ENCODE data around the gene RMRP. TPM values are rescaled to one million over a fixed set of nuclear protein-coding genes. Genes with fewer than 3 reads are reported as not detected.

The RMRP gene
- total RNA-seq, 4 donors from 2014 or later = 759 to 4,621 (median 3,503) TPM

- Histone ChIP-seq H3K9me3 (no peaks in the 10 kb centered on the region), H3K4me1 (peaks cover 0 to 41% (median 5%) of the 10 kb centered on the region in 3 donors), H3K36me3 (peaks cover 0 to 2% (median 0%) of the 10 kb centered on the region in 3 donors), H3K27ac (peak overlapping the region; percentile 74 to 92 (median 88)), H3K4me3 (peak overlapping the region; percentile 49 to 76 (median 65)), H3K27me3 (peaks cover 0 to 6% (median 0%) of the 10 kb centered on the region in 4 donors)
- intact Hi-C loops (cut with DNase I) = no loop called here
- WGBS, 2 donors = 0% methylated on average over 11 of the region's 61 CpGs
- TF ChIP-seq, protein P1, sequence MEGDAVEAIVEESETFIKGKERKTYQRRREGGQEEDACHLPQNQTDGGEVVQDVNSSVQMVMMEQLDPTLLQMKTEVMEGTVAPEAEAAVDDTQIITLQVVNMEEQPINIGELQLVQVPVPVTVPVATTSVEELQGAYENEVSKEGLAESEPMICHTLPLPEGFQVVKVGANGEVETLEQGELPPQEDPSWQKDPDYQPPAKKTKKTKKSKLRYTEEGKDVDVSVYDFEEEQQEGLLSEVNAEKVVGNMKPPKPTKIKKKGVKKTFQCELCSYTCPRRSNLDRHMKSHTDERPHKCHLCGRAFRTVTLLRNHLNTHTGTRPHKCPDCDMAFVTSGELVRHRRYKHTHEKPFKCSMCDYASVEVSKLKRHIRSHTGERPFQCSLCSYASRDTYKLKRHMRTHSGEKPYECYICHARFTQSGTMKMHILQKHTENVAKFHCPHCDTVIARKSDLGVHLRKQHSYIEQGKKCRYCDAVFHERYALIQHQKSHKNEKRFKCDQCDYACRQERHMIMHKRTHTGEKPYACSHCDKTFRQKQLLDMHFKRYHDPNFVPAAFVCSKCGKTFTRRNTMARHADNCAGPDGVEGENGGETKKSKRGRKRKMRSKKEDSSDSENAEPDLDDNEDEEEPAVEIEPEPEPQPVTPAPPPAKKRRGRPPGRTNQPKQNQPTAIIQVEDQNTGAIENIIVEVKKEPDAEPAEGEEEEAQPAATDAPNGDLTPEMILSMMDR (IDR thresholded peaks at IDR 0.05) = no peak
- peak in 2 of 4 donors; percentile 34 to 47 for TF ChIP-seq POLR2A (IDR thresholded peaks at IDR 0.05)
- DNase-seq = no peak
Measured at GRCh38 chr9:35690614-35691333, 33.0 kb upstream of the RMRP start.

- intact Hi-C loops (cut with DNase I) = no loop called here
- 0% methylated on average over 10 of the region's 21 CpGs; no CpG with 5 or more reads in 1 of the 2 donors for WGBS, 2 donors
- TF ChIP-seq, protein P1 (IDR thresholded peaks at IDR 0.05) = no peak
Measured at GRCh38 chr9:35690294-35690613, 32.4 kb upstream of the RMRP start.

DNA sequence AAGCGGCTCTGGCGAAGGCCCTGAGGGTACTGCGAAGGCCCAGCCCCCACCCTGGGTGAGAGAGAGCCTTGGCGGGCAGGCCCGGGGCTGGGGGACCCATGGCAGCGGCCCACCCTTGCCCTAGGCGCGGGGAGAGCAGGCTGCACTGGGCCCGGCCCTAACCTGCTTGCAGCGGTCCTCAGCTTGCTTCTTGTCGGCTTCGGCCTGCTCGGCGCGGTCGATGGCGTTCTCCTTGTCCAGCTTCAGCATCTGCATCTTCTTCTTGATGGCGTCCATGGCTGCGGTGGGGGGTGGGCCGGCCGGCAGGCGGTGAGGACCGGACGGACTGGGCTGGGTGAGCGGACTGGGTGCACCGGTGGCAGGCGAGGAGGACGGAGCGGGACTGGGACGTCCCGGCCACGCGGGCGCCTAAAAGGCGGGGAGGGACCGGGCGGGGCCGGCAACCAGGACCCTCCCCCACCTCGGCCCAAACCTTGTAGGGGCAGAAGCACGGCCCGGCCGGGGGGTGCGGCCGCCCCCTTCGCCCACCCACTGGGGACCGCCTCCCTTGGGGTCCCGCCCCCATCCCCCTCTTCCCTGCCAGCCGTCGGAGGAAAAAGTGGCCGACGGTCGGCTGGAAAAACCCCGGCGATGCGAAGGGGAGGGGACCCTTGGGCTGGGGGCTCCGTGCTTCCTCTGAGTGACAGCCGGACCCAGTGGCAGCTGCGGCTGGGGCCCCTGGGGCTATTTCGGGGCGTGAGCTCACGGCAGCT, 31.9 kb upstream of the RMRP start, which contains the start of gene TPM2:
Gene TPM2 (minus strand): TSS at position 384 of the 752 bp plus-strand sequence. CDS start 108 bp downstream, at position 276.
- H3K4me1 ChIP-seq = peaks cover 0 to 41% (median 5%) of the 10 kb centered on the region in 3 donors
- no peaks in the 10 kb centered on the region for H3K9me3 ChIP-seq
- intact Hi-C loops (cut with DNase I) = loop anchor here (10.0 kb wide), 1 partner anchor 85 kb away; the partner anchor contains the start of gene TESK1
- H3K27me3 ChIP-seq = peaks cover 0 to 6% (median 0%) of the 10 kb centered on the region in 4 donors
- H3K4me3 ChIP-seq = peak within 1 kb of the TSS; percentile 49 to 76 (median 65)
- WGBS, 2 donors = 15 to 70% methylated on average over 5 to 11 of the region's 61 CpGs
- DNase-seq = no peak
- H3K36me3 ChIP-seq = peaks cover 0 to 10% (median 0%) of the 10 kb centered on the region in 3 donors
- TF ChIP-seq, protein P1 (IDR thresholded peaks at IDR 0.05) = no peak
- peak in 2 of 4 donors; percentile 71 to 89 for TF ChIP-seq POLR2A (IDR thresholded peaks at IDR 0.05)
- H3K27ac ChIP-seq = peak within 1 kb of the TSS; percentile 74 to 92 (median 88)

More at GRCh38 chr9:35690294-35690613, 32.4 kb upstream of the RMRP start:
- Histone ChIP-seq H3K4me3 (peak overlapping the region; percentile 49 to 76 (median 65)), H3K27me3 (peaks cover 0 to 6% (median 0%) of the 10 kb centered on the region in 4 donors), H3K27ac (peak overlapping the region; percentile 74 to 92 (median 88)), H3K36me3 (peaks cover 0 to 5% (median 0%) of the 10 kb centered on the region in 3 donors), H3K9me3 (no peaks in the 10 kb centered on the region), H3K4me1 (peaks cover 0 to 41% (median 5%) of the 10 kb centered on the region in 3 donors)
- DNase-seq = no peak

GRCh38 chr9:35688558-35689541, 31.0 kb upstream of the RMRP start:
- Histone ChIP-seq H3K4me1 (peaks cover 0 to 41% (median 5%) of the 10 kb centered on the region in 3 donors), H3K9me3 (no peaks in the 10 kb centered on the region), H3K27me3 (peaks cover 0 to 6% (median 0%) of the 10 kb centered on the region in 4 donors), H3K27ac (peak overlapping the region; percentile 74 to 92 (median 88)), H3K36me3 (peaks cover 0 to 19% (median 0%) of the 10 kb centered on the region in 3 donors), H3K4me3 (peak overlapping the region; percentile 49 to 76 (median 65))
- intact Hi-C loops (cut with DNase I) = loop anchor here (10.0 kb wide), 1 partner anchor 84 kb away; the partner anchor contains the start of gene TESK1
- TF ChIP-seq, protein P1 (IDR thresholded peaks at IDR 0.05) = no peak
- no peak for DNase-seq
- WGBS, 2 donors = 37 to 54% methylated on average over 9 to 10 of the region's 12 CpGs

Data from esophagus squamous epithelium (tissue), 5 donors.